ENCODE results near the gene HNRNPC. TPM values are rescaled to one million over a fixed set of nuclear protein-coding genes. Genes with fewer than 3 reads are reported as not detected.

Gene HNRNPC
- total RNA-seq, 4 donors from 2014 or later, result 380 to 454 (median 419) TPM

GRCh38 chr14:21205678-21206581 is 63.3 kb downstream of the HNRNPC start:
- no peak for DNase-seq
- intact Hi-C loops (cut with DNase I), result no loop called here
- Histone ChIP-seq H3K27ac (no peak overlapping the region), H3K9me3 (no peaks in the 10 kb centered on the region), H3K27me3 (no peaks in the 10 kb centered on the region), H3K4me1 (peaks cover 18 to 19% of the 10 kb centered on the region in 2 donors), H3K4me3 (replicated peaks in 1 of 3) (no peak overlapping the region), H3K36me3 (peaks cover 27 to 33% of the 10 kb centered on the region in 2 donors)
- no peak for TF ChIP-seq POLR2A (IDR thresholded peaks at IDR 0.05)
- TF ChIP-seq, protein P1, sequence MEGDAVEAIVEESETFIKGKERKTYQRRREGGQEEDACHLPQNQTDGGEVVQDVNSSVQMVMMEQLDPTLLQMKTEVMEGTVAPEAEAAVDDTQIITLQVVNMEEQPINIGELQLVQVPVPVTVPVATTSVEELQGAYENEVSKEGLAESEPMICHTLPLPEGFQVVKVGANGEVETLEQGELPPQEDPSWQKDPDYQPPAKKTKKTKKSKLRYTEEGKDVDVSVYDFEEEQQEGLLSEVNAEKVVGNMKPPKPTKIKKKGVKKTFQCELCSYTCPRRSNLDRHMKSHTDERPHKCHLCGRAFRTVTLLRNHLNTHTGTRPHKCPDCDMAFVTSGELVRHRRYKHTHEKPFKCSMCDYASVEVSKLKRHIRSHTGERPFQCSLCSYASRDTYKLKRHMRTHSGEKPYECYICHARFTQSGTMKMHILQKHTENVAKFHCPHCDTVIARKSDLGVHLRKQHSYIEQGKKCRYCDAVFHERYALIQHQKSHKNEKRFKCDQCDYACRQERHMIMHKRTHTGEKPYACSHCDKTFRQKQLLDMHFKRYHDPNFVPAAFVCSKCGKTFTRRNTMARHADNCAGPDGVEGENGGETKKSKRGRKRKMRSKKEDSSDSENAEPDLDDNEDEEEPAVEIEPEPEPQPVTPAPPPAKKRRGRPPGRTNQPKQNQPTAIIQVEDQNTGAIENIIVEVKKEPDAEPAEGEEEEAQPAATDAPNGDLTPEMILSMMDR (IDR thresholded peaks at IDR 0.05), result no peak
- 86 to 88% methylated on average over 12 of the region's 12 CpGs for WGBS, 2 donors

DNA sequence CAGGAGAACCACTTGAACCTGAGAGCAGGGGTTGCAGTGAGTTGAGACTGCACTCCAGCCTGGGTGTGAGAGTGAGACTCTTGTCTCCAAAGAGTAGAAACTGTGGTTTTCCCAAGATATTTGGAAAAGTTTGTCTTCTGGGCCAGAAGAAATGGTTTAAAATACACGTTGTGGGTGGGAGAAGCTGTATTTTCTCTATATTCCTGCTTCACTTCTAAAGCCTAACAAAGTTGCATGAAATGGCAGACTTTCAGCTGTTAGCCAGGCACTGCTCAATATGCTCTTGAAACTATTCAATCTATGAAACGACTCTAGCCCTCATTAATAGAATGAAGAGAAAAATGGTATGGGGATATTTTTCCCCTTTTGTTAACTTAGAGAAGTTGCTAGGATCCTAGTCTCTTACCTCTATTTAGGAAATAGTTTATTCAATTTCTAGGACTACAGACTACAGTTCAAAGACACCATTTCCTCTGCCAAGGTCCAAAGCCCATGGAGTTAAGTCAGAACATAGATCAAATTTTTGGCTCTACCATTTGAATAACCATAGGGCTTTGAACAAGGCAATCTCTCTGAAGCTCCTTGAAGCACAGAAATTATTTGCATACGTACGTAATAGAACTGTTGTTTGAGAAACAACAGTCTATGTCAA is 64.1 kb downstream of the HNRNPC start:
- no peak overlapping the region for H3K4me3 ChIP-seq (replicated peaks in 1 of 3)
- H3K27ac ChIP-seq, result no peak overlapping the region
- DNase-seq, result no peak
- intact Hi-C loops (cut with DNase I), result no loop called here
- peaks cover 25 to 30% of the 10 kb centered on the region in 2 donors for H3K36me3 ChIP-seq
- no peak for TF ChIP-seq POLR2A (IDR thresholded peaks at IDR 0.05)
- TF ChIP-seq, protein P1 (IDR thresholded peaks at IDR 0.05), result no peak
- peaks cover 18 to 19% of the 10 kb centered on the region in 2 donors for H3K4me1 ChIP-seq
- H3K27me3 ChIP-seq, result no peaks in the 10 kb centered on the region
- no peaks in the 10 kb centered on the region for H3K9me3 ChIP-seq
- WGBS, 2 donors, result 67 to 74% methylated on average over 4 of the region's 4 CpGs

DNA sequence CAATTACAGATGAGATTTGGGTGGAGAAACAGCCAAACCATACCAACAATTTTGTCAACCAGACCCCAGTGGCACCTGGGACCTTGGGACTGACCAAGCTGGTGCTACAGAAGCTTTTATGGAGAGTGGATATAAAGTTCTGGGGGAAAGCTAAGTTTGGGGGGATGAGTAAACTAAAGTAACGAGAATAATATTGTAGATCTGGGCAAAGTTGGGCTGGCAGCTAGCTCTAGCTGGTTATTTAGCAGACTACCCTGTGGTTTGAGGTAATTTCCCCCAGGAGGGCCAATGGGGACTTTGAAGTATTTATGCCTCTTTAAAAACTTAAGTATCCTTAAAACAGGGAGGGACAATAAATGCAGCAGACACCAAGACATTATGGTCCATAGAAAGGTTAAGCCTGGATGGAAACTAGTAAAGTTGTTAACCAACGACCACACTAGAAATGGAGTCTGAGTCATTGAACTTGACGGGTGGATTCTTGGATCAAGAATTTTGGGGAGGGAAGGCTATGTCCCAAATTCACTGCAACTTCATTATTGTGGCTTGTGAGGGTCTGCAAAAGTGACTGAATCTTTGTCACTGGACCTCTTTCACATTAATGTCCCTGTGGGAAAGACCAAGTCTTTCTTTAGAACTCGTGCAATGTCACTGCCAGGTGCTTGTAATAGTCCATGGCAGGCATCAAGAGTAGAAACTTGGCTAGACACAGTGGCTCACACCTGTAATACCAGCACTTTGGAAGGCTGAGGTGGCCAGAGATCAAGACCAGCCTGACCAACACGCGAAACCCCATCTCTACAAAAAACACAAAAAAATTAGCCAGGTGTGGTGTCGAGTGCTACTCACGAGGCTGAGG is 64.8 kb downstream of the HNRNPC start:
- Histone ChIP-seq H3K4me3 (replicated peaks in 1 of 3) (no peak overlapping the region), H3K36me3 (peaks cover 17 to 22% of the 10 kb centered on the region in 2 donors), H3K27me3 (no peaks in the 10 kb centered on the region), H3K4me1 (peaks cover 18 to 19% of the 10 kb centered on the region in 2 donors), H3K9me3 (no peaks in the 10 kb centered on the region), H3K27ac (no peak overlapping the region)
- intact Hi-C loops (cut with DNase I), result no loop called here
- TF ChIP-seq, protein P1 (IDR thresholded peaks at IDR 0.05), result no peak
- no peak for TF ChIP-seq POLR2A (IDR thresholded peaks at IDR 0.05)
- 43 to 70% methylated on average over 8 of the region's 8 CpGs for WGBS, 2 donors
- DNase-seq, result peak; percentile 75 to 78

- TF ChIP-seq, protein P1 (IDR thresholded peaks at IDR 0.05), result no peak
- no peak for TF ChIP-seq POLR2A (IDR thresholded peaks at IDR 0.05)
- peaks cover 10 to 17% of the 10 kb centered on the region in 2 donors for H3K36me3 ChIP-seq
- H3K4me1 ChIP-seq, result peaks cover 18 to 19% of the 10 kb centered on the region in 2 donors
- 75 to 82% methylated on average over 8 of the region's 8 CpGs for WGBS, 2 donors
- intact Hi-C loops (cut with DNase I), result no loop called here
- H3K9me3 ChIP-seq, result no peaks in the 10 kb centered on the region
- H3K27me3 ChIP-seq, result no peaks in the 10 kb centered on the region
- no peak for DNase-seq
- H3K27ac ChIP-seq, result no peak overlapping the region
- no peak overlapping the region for H3K4me3 ChIP-seq (replicated peaks in 1 of 3)
Measured at GRCh38 chr14:21203470-21204166, 65.6 kb downstream of the HNRNPC start.

Data from thyroid gland (tissue), 4 donors.